HepG2 (cell line): ENCODE data around the gene DNAJC19. TPM values are rescaled to one million over a fixed set of nuclear protein-coding genes. Genes with fewer than 3 reads are reported as not detected.

Source experiments
- CENPBD1 ChIP-seq: sonication (generic); formaldehyde crosslinking; IDR thresholded peaks from 2 replicates; pipeline ENCODE4 v1.8.0; 2022; ENCODE audit warnings: missing genetic modification reagents, low read depth, mild to moderate bottlenecking, borderline replicate concordance
- CTCF ChIP-seq: sonication (generic); formaldehyde crosslinking; IDR thresholded peaks from 2 replicates; pipeline ENCODE4 v1.5.0; 2020; ENCODE audit warnings: mild to moderate bottlenecking, missing genetic modification reagents, moderate library complexity
- HMGXB3 ChIP-seq: sonication (generic); formaldehyde crosslinking; IDR thresholded peaks from 2 replicates; pipeline ENCODE4 v1.4.0; 2020; ENCODE audit warnings: missing genetic modification reagents, borderline replicate concordance
- KDM6A ChIP-seq: IDR thresholded peaks from 2 replicates; pipeline ENCODE4 v1.6.1; 2016; ENCODE audit warnings: low read depth
- PBX3 ChIP-seq: sonication (generic); formaldehyde crosslinking; IDR thresholded peaks from 2 replicates; pipeline ENCODE4 v1.8.1; 2023; ENCODE audit warnings: missing genetic modification reagents, inconsistent platforms, borderline replicate concordance
- PHB2 ChIP-seq: fragments of 450-650 bp; IDR thresholded peaks from 2 replicates; pipeline ENCODE4 v1.6.1; 2018; ENCODE audit not compliant: partially characterized antibody
- SRSF4 ChIP-seq: fragments of 200-400 bp; formaldehyde crosslinking; IDR thresholded peaks from one replicate; pipeline ENCODE4 v1.6.1; 2018; ENCODE audit warnings: mild to moderate bottlenecking, low read depth, low read length, moderate library complexity; ENCODE audit not compliant: poor library complexity, severe bottlenecking
- ZBTB4 ChIP-seq: sonication (generic); formaldehyde crosslinking; IDR thresholded peaks from 2 replicates; pipeline ENCODE4 v1.4.0; 2020; ENCODE audit warnings: missing genetic modification reagents, mild to moderate bottlenecking, borderline replicate concordance
- ZFP62 ChIP-seq: sonication (generic); formaldehyde crosslinking; IDR thresholded peaks from 2 replicates; pipeline ENCODE4 v1.4.0; 2020; ENCODE audit warnings: missing genetic modification reagents
- ZNF609 ChIP-seq: sonication (generic); formaldehyde crosslinking; IDR thresholded peaks from 2 replicates; pipeline ENCODE4 v1.4.0; 2020; ENCODE audit warnings: mild to moderate bottlenecking, missing genetic modification reagents, borderline replicate concordance
- polyA plus RNA-seq, 8 experiments: library from polyadenylated mRNA; depleted of rRNA in 3 of 8; stranded (reverse) in 7 of 8; unstranded in 1 of 8; fragments of >200 nt; fragmentation: Illumina TruSeq in 4 of 8; extraction: Trizol in 4 of 8; gene quantifications; 2 replicates each; pipeline versions ENCODE4 v1.2.1 to v1.2.3, GENCODE V29; 2011 to 2016; ENCODE audit warnings: low read depth in 4 of 8, missing spikeins in 1 of 8, mixed read lengths in 1 of 8; ENCODE audit not compliant: insufficient read depth in 1 of 8
- total RNA-seq, 5 experiments: library from RNA; depleted of rRNA; stranded (reverse); fragments of >200 nt; fragmentation: Illumina TruSeq; extraction: Trizol; gene quantifications; 2 replicates each; pipeline ENCODE4 v1.2.3, GENCODE V29; 2016; ENCODE audit warnings: low read depth in 1 of 5

Gene DNAJC19
- total and polyA plus RNA-seq, 2 of the 13 experiments (the other 11 are each of a cell fraction or from before 2014, with no cell fraction given): 51.1 to 75.8 TPM

- no peak for TF ChIP-seq PBX3
- no peak for TF ChIP-seq ZBTB4 (CRISPR knock-in tag)
- TF ChIP-seq ZNF609 (CRISPR knock-in tag): no peak
- no peak for TF ChIP-seq SRSF4
- TF ChIP-seq HMGXB3 (CRISPR knock-in tag): no peak
- TF ChIP-seq KDM6A (CRISPR knock-in tag): no peak
- no peak for TF ChIP-seq PHB2
- no peak for TF ChIP-seq CENPBD1 (CRISPR knock-in tag)
- TF ChIP-seq ZFP62 (CRISPR knock-in tag): no peak
- no peak for TF ChIP-seq CTCF (CRISPR knock-in tag)
Measured at GRCh38 chr3:180959691-180960090, 29.8 kb downstream of the DNAJC19 start (continued).
